ENCODE results near the gene KLHL26.

- TF ChIP-seq EZH2 (IDR thresholded peaks at IDR 0.05; ENCODE audit: insufficient read depth, poor library complexity, severe bottlenecking) = no peak
- no peak for TF ChIP-seq EZH2phosphoT487 (IDR thresholded peaks at IDR 0.05; ENCODE audit: insufficient read depth, low read depth)
These were observed 37.3 kb upstream of the KLHL26 start for GRCh38 chr19:18599485-18599884.

All from GM23248 (cell line).